Pancreas (tissue), 10 donors: Measurements from ENCODE around the gene MSI2. TPM values are rescaled to one million over a fixed set of nuclear protein-coding genes. Genes with fewer than 3 reads are reported as not detected.

Experiments used
- ATAC-seq, 4 donors: fragments of 200-7000 bp; cut with Tn5 transposase; one replicate each; pipeline versions ENCODE4 v1.8.0 to v1.9.1; 2020; ENCODE audit warnings: mild to moderate bottlenecking in 4 of 4, moderate library complexity in 4 of 4
- DNase-seq, 6 donors: peaks; one replicate each; pipeline ENCODE4 v3.0.0-alpha.2; 2020
- FAIRE-seq: peaks from 2 replicates; lab custom pipeline; 2012; peaks lifted over from hg19 to GRCh38; lab: Jason Lieb, UNC
- H3K27ac ChIP-seq, 4 donors: fragments of 200-600 bp; sonication (generic); 1 replicate in 3 of 4; 2 replicates in 1 of 4; pipeline versions ENCODE4 v1.5.0 to v1.8.0; 2020
- H3K27me3 ChIP-seq, 4 donors: fragments of 200-600 bp; one replicate each; pipeline ENCODE4 v1.8.0; 2021
- H3K36me3 ChIP-seq, 3 donors: fragments of 200-600 bp; sonication (generic) in 1 of 3; one replicate each; pipeline versions ENCODE4 v1.5.0 to v1.8.0; 2020 to 2021
- H3K4me1 ChIP-seq, 3 donors: fragments of 200-600 bp; one replicate each; pipeline ENCODE4 v1.8.0; 2021
- H3K4me3 ChIP-seq, 4 donors: fragments of 200-600 bp; sonication (generic) in 2 of 4; one replicate each; pipeline versions ENCODE4 v1.5.0 to v1.8.0; 2020 to 2021
- H3K9me3 ChIP-seq, 4 donors: fragments of 200-600 bp; one replicate each; pipeline ENCODE4 v1.8.0; 2021
- WGBS, 2 donors: extraction: QIAGEN DNeasy Blood & Tissue Kit; methylation state at CpG; one replicate each; pipeline ENCODE4 v1.1.7; 2013; 5-methylcytosine and 5-hydroxymethylcytosine counted together
- intact Hi-C, 3 donors: fragments of 100-400 bp; cut with DNase I; formaldehyde crosslinking; loops; one replicate each; pipeline versions ENCODE4 v1.11.1 to v1.14.2; 2022
- polyA plus RNA-seq, 2 donors: library from polyadenylated mRNA; stranded (reverse); fragments of 200-250 nt; gene quantifications; one replicate each; pipeline ENCODE4 v1.2.3, GENCODE V29; 2013
- total RNA-seq, 6 donors: library from RNA; stranded (reverse); fragmentation: NEBNext Ultra II Directional in 4 of 6; extraction: Animal tissue kit (Norgen Biotek cat#: 25700) in 4 of 6; gene quantifications; one replicate each; pipeline versions ENCODE4 v1.2.1 to v1.2.4, GENCODE V29; 2021 to 2023
- TF ChIP-seq, protein P1 (sequence below), 4 donors: fragments of 200-600 bp; sonication (generic) in 3 of 4; IDR thresholded peaks; one replicate each; pipeline versions ENCODE4 v1.5.0 to v1.8.0; 2021; ENCODE audit warnings: antibody characterized with exemption in 4 of 4
- donor health status: healthy with polysubstance abuse.
- donor health status: DM: no; HTN: no; CAD: no; lungs with moderate emphysema.
- donor health status: DM: no; HTN: no; CAD: no.
- donor health status: control.
- donor health status: control.
- donor health status: Bipolar disorder and iron deficiency.
- donor health status: DM: yes; HTN: yes; CAD: no.
- donor health status: DM: no; HTN: no; CAD: no.
- donor health status: DM: no; HTN: no; CAD: no.
- donor health status: DM: yes; HTN: yes; CAD: no.

Gene MSI2
- total and polyA plus RNA-seq, 8 donors, result 10.4 to 48.9 (median 30.1) TPM

DNA sequence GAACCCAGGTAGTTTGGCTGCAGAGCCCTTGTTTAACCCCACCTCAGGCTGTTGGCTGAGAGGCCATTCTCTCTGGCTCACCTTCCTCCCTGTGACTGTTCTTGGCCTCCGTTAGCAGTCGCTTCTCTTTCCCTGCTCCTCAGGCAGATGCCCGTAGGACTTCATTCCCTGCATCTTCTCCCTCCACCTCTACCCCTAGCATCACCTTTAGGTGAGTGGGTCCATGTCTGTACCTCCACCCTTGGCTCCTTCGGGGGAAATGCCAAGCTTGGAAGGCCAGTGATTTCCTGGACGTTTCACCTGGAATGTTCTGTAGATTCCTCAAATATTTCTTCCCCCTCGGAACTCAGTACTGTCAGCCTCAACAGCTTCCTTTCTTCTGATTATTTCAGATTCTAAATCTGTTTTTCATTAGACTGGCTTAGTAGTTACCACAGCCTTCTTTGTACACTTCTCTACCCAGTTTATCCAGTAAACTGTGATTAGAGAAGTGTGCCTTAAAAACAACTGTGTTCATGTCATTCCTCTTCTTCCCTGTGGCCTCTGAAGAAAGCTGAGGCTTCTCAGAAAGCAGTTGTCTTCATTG lies 227.9 kb downstream of the MSI2 start:
- ATAC-seq (no peak), DNase-seq (no peak), FAIRE-seq (no peak)
- H3K4me1 ChIP-seq, result no peaks in the 10 kb centered on the region
- WGBS, 2 donors, result 83% methylated on average over 6 of the region's 6 CpGs
- TF ChIP-seq, protein P1, sequence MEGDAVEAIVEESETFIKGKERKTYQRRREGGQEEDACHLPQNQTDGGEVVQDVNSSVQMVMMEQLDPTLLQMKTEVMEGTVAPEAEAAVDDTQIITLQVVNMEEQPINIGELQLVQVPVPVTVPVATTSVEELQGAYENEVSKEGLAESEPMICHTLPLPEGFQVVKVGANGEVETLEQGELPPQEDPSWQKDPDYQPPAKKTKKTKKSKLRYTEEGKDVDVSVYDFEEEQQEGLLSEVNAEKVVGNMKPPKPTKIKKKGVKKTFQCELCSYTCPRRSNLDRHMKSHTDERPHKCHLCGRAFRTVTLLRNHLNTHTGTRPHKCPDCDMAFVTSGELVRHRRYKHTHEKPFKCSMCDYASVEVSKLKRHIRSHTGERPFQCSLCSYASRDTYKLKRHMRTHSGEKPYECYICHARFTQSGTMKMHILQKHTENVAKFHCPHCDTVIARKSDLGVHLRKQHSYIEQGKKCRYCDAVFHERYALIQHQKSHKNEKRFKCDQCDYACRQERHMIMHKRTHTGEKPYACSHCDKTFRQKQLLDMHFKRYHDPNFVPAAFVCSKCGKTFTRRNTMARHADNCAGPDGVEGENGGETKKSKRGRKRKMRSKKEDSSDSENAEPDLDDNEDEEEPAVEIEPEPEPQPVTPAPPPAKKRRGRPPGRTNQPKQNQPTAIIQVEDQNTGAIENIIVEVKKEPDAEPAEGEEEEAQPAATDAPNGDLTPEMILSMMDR (IDR thresholded peaks at IDR 0.05), result no peak
- H3K9me3 ChIP-seq, result no peaks in the 10 kb centered on the region
- intact Hi-C loops, result no loop called here
- H3K27me3 ChIP-seq, result no peaks in the 10 kb centered on the region
- no peak overlapping the region for H3K4me3 ChIP-seq
- no peak overlapping the region for H3K27ac ChIP-seq
- no peaks in the 10 kb centered on the region for H3K36me3 ChIP-seq

DNA sequence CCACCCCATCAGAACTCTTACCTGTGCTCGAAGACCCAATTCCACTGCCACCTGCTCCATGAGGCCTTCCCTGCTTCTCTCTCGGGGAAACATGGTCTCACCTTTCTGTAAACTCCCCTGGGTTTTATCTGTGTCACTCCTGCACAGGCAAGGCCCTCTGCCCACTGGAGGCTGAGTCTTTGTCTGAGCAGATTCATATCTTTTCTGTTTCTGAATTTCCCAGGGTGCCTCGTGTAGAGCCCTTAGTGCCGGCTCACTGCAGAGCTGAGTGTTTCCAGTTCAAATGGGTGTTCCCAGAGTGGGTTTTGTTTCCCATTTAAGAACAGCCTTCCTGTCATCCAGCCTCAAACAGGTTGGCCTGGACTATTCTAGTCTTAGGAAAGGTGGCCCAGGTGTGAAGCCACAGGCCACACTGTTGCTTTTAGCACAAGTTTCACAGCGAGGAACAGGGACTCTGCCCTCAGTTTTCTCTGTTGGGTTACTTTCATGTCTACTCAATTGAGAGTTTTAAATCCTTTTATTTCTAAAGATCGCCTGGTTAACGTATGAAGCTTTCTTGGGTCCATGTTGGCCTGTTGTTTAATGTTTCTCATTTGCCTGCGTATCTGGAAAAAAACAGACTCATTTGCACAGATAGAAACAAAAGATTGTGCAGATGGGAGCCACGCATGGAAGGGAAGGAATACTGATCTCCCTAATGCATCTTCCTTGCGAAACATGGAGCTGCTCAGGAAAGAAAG lies 228.7 kb downstream of the MSI2 start:
- 95 to 96% methylated on average over 10 of the region's 10 CpGs for WGBS, 2 donors
- intact Hi-C loops, result no loop called here
- DNase-seq, result no peak
- Histone ChIP-seq H3K36me3 (no peaks in the 10 kb centered on the region), H3K27me3 (no peaks in the 10 kb centered on the region), H3K4me1 (no peaks in the 10 kb centered on the region), H3K4me3 (no peak overlapping the region), H3K27ac (no peak overlapping the region), H3K9me3 (no peaks in the 10 kb centered on the region)
- TF ChIP-seq, protein P1 (IDR thresholded peaks at IDR 0.05), result no peak
- no peak for ATAC-seq
- FAIRE-seq, result no peak

DNA sequence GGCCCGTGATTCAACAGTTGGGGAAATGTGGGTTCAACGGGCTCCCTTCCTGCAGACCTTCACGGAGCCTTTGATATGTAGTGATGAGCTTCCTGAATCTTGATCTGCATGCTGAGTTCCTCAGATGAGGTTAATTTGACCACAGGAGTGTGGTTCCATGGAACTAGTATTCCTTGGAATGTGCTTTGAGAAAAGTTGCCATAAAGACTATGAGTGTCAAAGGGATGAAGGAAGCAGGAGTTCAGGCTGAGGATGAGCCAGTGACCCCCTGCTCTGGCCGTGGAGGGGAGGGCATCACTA lies 229.2 kb downstream of the MSI2 start:
- H3K36me3 ChIP-seq, result no peaks in the 10 kb centered on the region
- no peaks in the 10 kb centered on the region for H3K4me1 ChIP-seq
- intact Hi-C loops, result no loop called here
- no peaks in the 10 kb centered on the region for H3K9me3 ChIP-seq
- ATAC-seq (no peak), FAIRE-seq (no peak), DNase-seq (no peak)
- 89 to 90% methylated on average over 4 of the region's 4 CpGs for WGBS, 2 donors
- H3K27ac ChIP-seq, result no peak overlapping the region
- TF ChIP-seq, protein P1 (IDR thresholded peaks at IDR 0.05), result no peak
- H3K4me3 ChIP-seq, result no peak overlapping the region
- no peaks in the 10 kb centered on the region for H3K27me3 ChIP-seq

DNA sequence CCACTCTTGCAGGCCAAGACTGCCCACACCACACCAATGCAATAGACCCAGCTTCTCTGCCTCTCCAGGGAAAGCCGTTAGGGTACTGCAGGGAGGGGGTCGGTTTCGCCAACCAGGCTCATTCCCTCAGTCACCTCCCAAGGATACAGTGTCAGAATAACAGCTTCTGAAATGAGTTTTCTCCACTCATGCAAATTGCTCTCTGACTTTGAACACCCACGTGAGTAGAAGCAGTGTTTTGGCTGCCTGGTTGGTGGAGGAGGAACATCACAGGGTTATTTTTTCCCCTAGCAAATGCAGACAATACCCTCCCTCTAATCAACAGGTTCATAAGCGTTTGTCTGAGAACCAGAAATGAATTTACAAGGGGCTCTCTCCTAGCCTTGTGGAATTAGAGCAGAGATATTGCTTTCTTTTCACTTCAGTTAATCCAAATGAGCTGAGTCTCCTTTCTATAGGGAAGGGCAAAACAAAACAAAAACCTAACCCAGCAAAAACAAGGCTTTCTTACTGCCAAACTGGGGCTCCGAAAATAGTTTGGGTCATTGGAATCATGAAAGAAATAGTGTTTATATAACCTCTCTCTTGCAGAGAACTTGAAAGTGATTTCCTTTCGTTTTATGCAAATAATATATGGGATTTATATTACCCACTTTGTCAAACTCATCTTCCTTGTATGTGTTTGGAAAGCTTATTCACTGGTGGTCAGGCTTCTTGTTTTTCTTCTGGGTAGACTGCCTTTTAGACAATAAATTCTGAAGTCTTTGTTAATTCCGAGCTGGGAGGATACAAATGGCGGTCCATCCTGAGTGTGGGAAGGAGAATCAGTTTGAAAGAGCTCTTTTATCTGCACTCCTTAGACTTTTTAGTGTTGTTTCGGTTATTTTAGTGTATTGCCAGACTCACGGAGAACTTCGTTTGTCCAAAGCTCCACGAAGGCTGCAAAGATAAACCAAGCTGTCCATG lies 229.9 kb downstream of the MSI2 start:
- intact Hi-C loops, result no loop called here
- DNase-seq, result no peak
- TF ChIP-seq, protein P1 (IDR thresholded peaks at IDR 0.05), result no peak
- no peaks in the 10 kb centered on the region for H3K9me3 ChIP-seq
- no peak for ATAC-seq
- WGBS, 2 donors, result 78 to 86% methylated on average over 13 of the region's 13 CpGs
- no peak for FAIRE-seq
- no peak overlapping the region for H3K27ac ChIP-seq
- no peaks in the 10 kb centered on the region for H3K36me3 ChIP-seq
- H3K27me3 ChIP-seq, result no peaks in the 10 kb centered on the region
- no peaks in the 10 kb centered on the region for H3K4me1 ChIP-seq
- no peak overlapping the region for H3K4me3 ChIP-seq
